Activated CD8-positive, alpha-beta memory T cell treated with anti-CD3 and anti-CD28 coated beads, Interleukin-2, amount 10 ng/mL, durations not matched to agents 7 days and 5 days (primary cell): ENCODE data around the gene MBD1. TPM values are rescaled to one million over a fixed set of nuclear protein-coding genes. Genes with fewer than 3 reads are reported as not detected.
A peak's percentile ranks its signal among the peaks of the same experiment; 100 is the strongest.

Source experiments
- ATAC-seq: fragments of 150-1000 bp; cut with Tn5 transposase; one replicate; pipeline ENCODE4 v1.10.0; 2021; ENCODE audit warnings: moderate library complexity
- CTCF ChIA-PET: fragments of 350-600 bp; sonication (Branson Sonifier 250); formaldehyde crosslinking; loops from one replicate; lab custom pipeline; 2021; ENCODE audit warnings: antibody characterized with exemption; lab: Charles Lee
- DNase-seq: peaks from one replicate; pipeline ENCODE4 v3.0.0-alpha.2; 2020
- H3K27ac Mint-ChIP-seq: one replicate; pipeline ENCODE4 v1.8.0; 2021; ENCODE audit warnings: mild to moderate bottlenecking, mixed read lengths
- H3K27me3 Mint-ChIP-seq: one replicate; pipeline ENCODE4 v1.8.0; 2021; ENCODE audit warnings: mixed read lengths
- H3K36me3 Mint-ChIP-seq: one replicate; pipeline ENCODE4 v1.8.0; 2021; ENCODE audit warnings: mild to moderate bottlenecking, mixed read lengths
- H3K4me1 Mint-ChIP-seq: one replicate; pipeline ENCODE4 v1.8.0; 2021; ENCODE audit warnings: mixed read lengths
- H3K4me3 Mint-ChIP-seq: one replicate; pipeline ENCODE4 v1.8.0; 2021; ENCODE audit warnings: mild to moderate bottlenecking, moderate library complexity, mixed read lengths
- H3K9me3 Mint-ChIP-seq: one replicate; pipeline ENCODE4 v1.8.0; 2022; ENCODE audit warnings: low read depth, mixed read lengths
- total RNA-seq, 2 experiments: library from RNA; stranded (reverse); gene quantifications; one replicate each; pipeline ENCODE4 v1.2.3, GENCODE V29; 2021

MBD1 gene
- total RNA-seq, 2 experiments from 2014 or later, result 97.8 to 106 TPM

GRCh38 chr18:50286391-50287027, 5.2 kb upstream of the MBD1 start:
- ATAC-seq (no peak), DNase-seq (peak; percentile 80)
- H3K36me3 Mint-ChIP-seq, result peaks cover 40% of the 10 kb centered on the region
- CTCF ChIA-PET, result no interaction called here
- H3K27me3 Mint-ChIP-seq, result no peaks in the 10 kb centered on the region
- no peaks in the 10 kb centered on the region for H3K9me3 Mint-ChIP-seq
- H3K4me1 Mint-ChIP-seq, result peaks cover 45% of the 10 kb centered on the region
- peak overlapping the region; percentile 94 for H3K27ac Mint-ChIP-seq
- peak overlapping the region; percentile 92 for H3K4me3 Mint-ChIP-seq

- Mint-ChIP-seq H3K27me3 (no peaks in the 10 kb centered on the region), H3K9me3 (no peaks in the 10 kb centered on the region), H3K4me3 (peak overlapping the region; percentile 92), H3K4me1 (peaks cover 45% of the 10 kb centered on the region), H3K27ac (peak overlapping the region; percentile 94), H3K36me3 (peaks cover 44% of the 10 kb centered on the region)
- no peak for ATAC-seq
- DNase-seq, result no peak
- CTCF ChIA-PET, result no interaction called here
These were observed 4.5 kb upstream of the MBD1 start for GRCh38 chr18:50285631-50286321.

- Mint-ChIP-seq H3K4me1 (peaks cover 50% of the 10 kb centered on the region), H3K27ac (no peak overlapping the region), H3K36me3 (peaks cover 48% of the 10 kb centered on the region), H3K4me3 (no peak overlapping the region), H3K9me3 (no peaks in the 10 kb centered on the region), H3K27me3 (no peaks in the 10 kb centered on the region)
- CTCF ChIA-PET, result no interaction called here
- ATAC-seq, result no peak
- DNase-seq, result no peak
These were observed 3.7 kb upstream of the MBD1 start for GRCh38 chr18:50285071-50285470.

GRCh38 chr18:50284255-50284885, 3.0 kb upstream of the MBD1 start:
- ATAC-seq, result no peak
- peaks cover 48% of the 10 kb centered on the region for H3K36me3 Mint-ChIP-seq
- no peaks in the 10 kb centered on the region for H3K9me3 Mint-ChIP-seq
- H3K27me3 Mint-ChIP-seq, result no peaks in the 10 kb centered on the region
- no peak for DNase-seq
- peaks cover 56% of the 10 kb centered on the region for H3K4me1 Mint-ChIP-seq
- H3K4me3 Mint-ChIP-seq, result no peak overlapping the region
- peak overlapping the region; percentile 41 for H3K27ac Mint-ChIP-seq
- CTCF ChIA-PET, result no interaction called here

GRCh38 chr18:50283469-50284209, 2.3 kb upstream of the MBD1 start:
- H3K4me1 Mint-ChIP-seq, result peaks cover 58% of the 10 kb centered on the region
- ATAC-seq, result no peak
- DNase-seq, result peak; percentile 52
- H3K4me3 Mint-ChIP-seq, result no peak overlapping the region
- no peaks in the 10 kb centered on the region for H3K27me3 Mint-ChIP-seq
- peak overlapping the region; percentile 41 for H3K27ac Mint-ChIP-seq
- CTCF ChIA-PET, result interaction anchor here (2.9 kb wide), 1 partner anchor 15 kb away, joined by 16 read pairs; no protein-coding TSS in a partner anchor
- H3K9me3 Mint-ChIP-seq, result no peaks in the 10 kb centered on the region
- H3K36me3 Mint-ChIP-seq, result peaks cover 54% of the 10 kb centered on the region

GRCh38 chr18:50282521-50283335, 1.4 kb upstream of the MBD1 start:
- Mint-ChIP-seq H3K4me1 (peaks cover 60% of the 10 kb centered on the region), H3K36me3 (peaks cover 57% of the 10 kb centered on the region), H3K27me3 (no peaks in the 10 kb centered on the region), H3K27ac (peak overlapping the region; percentile 95), H3K4me3 (peak overlapping the region; percentile 1), H3K9me3 (no peaks in the 10 kb centered on the region)
- ATAC-seq (no peak), DNase-seq (no peak)
- CTCF ChIA-PET, result interaction anchor here (1.3 to 2.9 kb wide), 4 partner anchors 8 to 147 kb away, joined by 3 to 16 read pairs (median 4); no protein-coding TSS in a partner anchor

GRCh38 chr18:50281972-50282520, 723 bp upstream of the MBD1 start:
- Mint-ChIP-seq H3K9me3 (no peaks in the 10 kb centered on the region), H3K27me3 (no peaks in the 10 kb centered on the region), H3K4me3 (peak overlapping the region; percentile 99), H3K4me1 (peaks cover 60% of the 10 kb centered on the region), H3K27ac (peak overlapping the region; percentile 95), H3K36me3 (peaks cover 53% of the 10 kb centered on the region)
- CTCF ChIA-PET, result interaction anchor here (0.7 to 2.9 kb wide), 8 partner anchors 8 to 148 kb away, joined by 3 to 22 read pairs (median 6); partner anchors contain the start of gene CFAP53
- no peak for DNase-seq
- ATAC-seq, result no peak

GRCh38 chr18:50280707-50281294, 522 bp downstream of the MBD1 start:
- Mint-ChIP-seq H3K4me3 (peak overlapping the region; percentile 99), H3K4me1 (peaks cover 49% of the 10 kb centered on the region), H3K36me3 (peaks cover 60% of the 10 kb centered on the region), H3K27ac (peak overlapping the region; percentile 95), H3K9me3 (no peaks in the 10 kb centered on the region), H3K27me3 (no peaks in the 10 kb centered on the region)
- ATAC-seq (no peak), DNase-seq (no peak)
- CTCF ChIA-PET, result interaction anchor here (1.0 to 2.9 kb wide), 4 partner anchors 9 to 76 kb away, joined by 6 to 22 read pairs (median 11); partner anchors contain the start of gene CFAP53

GRCh38 chr18:50279752-50280151, 1.6 kb downstream of the MBD1 start:
- Mint-ChIP-seq H3K9me3 (no peaks in the 10 kb centered on the region), H3K27me3 (no peaks in the 10 kb centered on the region), H3K4me3 (peak overlapping the region; percentile 99), H3K36me3 (peaks cover 62% of the 10 kb centered on the region), H3K4me1 (peaks cover 44% of the 10 kb centered on the region), H3K27ac (peak overlapping the region; percentile 95)
- no peak for DNase-seq
- no peak for ATAC-seq
- CTCF ChIA-PET, result interaction anchor here (2.1 kb wide), 1 partner anchor 11 kb away, joined by 12 read pairs; no protein-coding TSS in a partner anchor

- Mint-ChIP-seq H3K36me3 (peaks cover 61% of the 10 kb centered on the region), H3K9me3 (no peaks in the 10 kb centered on the region), H3K4me1 (peaks cover 29% of the 10 kb centered on the region), H3K4me3 (no peak overlapping the region), H3K27ac (no peak overlapping the region), H3K27me3 (no peaks in the 10 kb centered on the region)
- DNase-seq, result no peak
- no peak for ATAC-seq
- CTCF ChIA-PET, result interaction anchor here (2.1 kb wide), 1 partner anchor 9 kb away, joined by 12 read pairs; no protein-coding TSS in a partner anchor
These were observed 3.4 kb downstream of the MBD1 start for GRCh38 chr18:50277942-50278341.

- CTCF ChIA-PET, result interaction anchor here (0.6 kb wide), 1 partner anchor 8 kb away, joined by 3 read pairs; no protein-coding TSS in a partner anchor
- DNase-seq, result no peak
- Mint-ChIP-seq H3K4me1 (peaks cover 20% of the 10 kb centered on the region), H3K36me3 (peaks cover 63% of the 10 kb centered on the region), H3K4me3 (no peak overlapping the region), H3K27ac (no peak overlapping the region), H3K27me3 (no peaks in the 10 kb centered on the region), H3K9me3 (no peaks in the 10 kb centered on the region)
- ATAC-seq, result no peak
These were observed 4.9 kb downstream of the MBD1 start for GRCh38 chr18:50276452-50276851.
